SK-N-DZ (cell line): ENCODE measurements around the gene B4GALT1.

Experiments
- small RNA-seq, 2 experiments: library from RNA; depleted of rRNA; stranded (forward); fragments of <200 nt; gene quantifications; one replicate each; pipeline ENCODE3, GENCODE V24; 2014

B4GALT1 gene

Small RNAs within 50 kb of the gene (small RNA-seq; reads per million reads assigned to genes)
- gene RNU4ATAC15P: 0.05 to 0.13 reads per million in 2 experiments
